Effector CD4-positive, alpha-beta T cell (primary cell): Measurements from ENCODE around the gene UPP2.

ENCODE experiments used
- DNase-seq: peaks from one replicate; pipeline ENCODE4 v3.0.0-alpha.2; 2020

Gene UPP2

GRCh38 chr2:158112992-158113391 lies 11.3 kb downstream of the UPP2 start:
- no peak for DNase-seq

DNA sequence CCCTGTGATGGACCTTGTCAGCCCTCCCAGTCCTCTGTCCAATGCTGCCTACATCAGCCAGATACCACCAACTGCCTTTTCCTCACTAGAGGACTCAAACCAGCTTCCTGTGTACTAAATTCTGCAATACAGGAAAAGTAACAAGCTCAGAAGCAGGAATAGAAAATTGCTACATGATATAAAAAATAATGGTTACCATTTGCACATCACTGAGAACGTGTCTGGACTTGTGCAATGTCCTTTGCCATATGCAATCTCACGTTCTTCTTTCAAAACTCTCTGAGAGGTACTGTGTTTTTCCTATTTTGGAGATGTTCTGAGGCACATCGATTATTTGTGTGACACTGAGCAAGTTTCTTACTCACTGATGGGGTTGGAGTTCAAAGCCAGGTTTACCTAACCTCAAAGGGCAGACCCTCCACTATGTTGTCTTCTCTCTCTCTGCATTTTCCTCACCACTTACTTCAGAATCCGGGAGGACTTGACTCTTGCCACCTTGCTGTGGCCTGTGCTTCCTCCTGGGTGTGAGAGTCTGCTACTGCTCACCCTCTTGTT lies 12.1 kb downstream of the UPP2 start:
- no peak for DNase-seq

GRCh38 chr2:158114516-158114915 lies 12.8 kb downstream of the UPP2 start:
- no peak for DNase-seq

DNA sequence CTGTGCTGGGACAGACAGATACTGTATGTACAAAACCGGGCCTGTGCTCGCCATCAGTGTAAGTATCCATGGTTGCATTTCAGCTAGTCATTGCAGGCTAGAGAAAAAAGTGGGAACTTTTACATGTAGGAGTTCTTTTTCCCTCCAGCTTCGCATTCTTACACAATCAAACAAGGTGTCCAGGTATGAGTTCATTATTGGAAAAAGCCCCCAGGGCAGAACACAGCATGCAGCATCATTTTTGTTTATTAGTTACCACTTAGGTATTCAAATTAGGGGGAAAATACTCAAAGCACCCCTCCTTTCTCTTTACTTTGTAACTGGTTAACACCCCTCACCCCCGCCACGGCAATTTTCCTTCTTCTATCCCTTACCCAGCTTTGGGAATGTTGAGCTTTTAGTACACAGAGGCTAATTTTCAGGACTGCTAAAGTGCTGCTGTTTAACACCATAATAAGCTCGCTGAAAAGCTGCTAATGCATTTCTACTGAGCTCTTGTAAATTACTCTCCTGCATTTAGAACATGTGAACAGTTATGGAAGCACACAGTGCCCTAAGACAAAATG lies 13.6 kb downstream of the UPP2 start:
- DNase-seq: no peak

DNA sequence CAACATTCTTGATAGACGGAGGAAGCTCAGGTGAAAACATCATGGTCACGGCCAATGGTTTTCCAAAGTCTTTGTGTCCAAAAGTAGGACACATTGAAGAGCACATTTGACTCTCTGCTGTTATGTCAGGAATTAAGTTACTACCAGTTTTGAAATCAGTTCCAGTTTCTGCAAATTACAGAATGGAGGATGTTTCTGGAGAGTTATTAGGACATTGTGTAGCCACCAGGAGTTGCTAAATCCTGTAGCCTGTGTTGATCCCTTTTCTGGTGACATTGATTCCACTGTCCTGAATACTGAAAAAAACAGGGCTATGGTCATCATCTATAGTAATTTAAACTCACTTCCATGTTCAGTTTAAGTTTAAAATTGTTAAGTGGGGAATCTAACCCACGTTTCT lies 15.3 kb downstream of the UPP2 start:
- DNase-seq: no peak

DNA sequence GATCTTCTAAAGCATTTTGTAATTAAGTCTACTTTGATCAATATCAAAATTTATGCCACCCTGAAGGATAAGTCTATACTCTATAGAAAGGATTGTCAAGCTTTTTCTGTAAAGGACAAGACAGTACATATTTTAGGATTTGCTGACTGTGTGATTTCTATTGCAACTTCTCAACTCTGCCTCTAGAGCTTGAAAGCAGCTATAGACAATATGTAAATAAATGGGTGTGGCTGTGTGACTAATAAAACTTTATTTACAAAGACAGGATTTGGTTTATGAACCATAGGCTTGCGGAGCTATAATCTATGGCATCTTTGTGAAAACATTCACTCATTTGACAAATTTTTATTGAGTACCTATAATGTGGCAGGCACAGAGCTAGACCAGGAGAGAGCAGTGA lies 18.4 kb downstream of the UPP2 start:
- DNase-seq: no peak

GRCh38 chr2:158120664-158121641 lies 19.3 kb downstream of the UPP2 start:
- DNase-seq: no peak

DNA sequence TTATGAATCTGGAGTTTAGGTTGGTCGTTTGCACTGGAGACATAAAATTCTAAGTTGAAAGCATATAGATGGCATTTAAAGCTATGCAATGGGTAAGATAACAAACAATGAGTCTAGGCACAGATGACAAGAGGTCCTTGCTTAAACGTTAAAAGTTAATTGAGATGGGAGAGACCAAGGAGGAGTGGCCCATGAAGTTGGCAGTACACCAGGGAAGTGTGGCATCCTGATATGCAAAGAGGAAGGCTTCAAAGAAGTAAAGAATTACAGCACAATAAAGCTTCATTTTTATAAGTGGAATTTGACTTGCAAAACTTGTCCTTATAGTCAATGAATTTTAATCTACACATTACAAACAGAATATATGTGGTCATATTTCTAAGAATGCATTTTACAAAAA lies 23.2 kb downstream of the UPP2 start:
- no peak for DNase-seq

DNA sequence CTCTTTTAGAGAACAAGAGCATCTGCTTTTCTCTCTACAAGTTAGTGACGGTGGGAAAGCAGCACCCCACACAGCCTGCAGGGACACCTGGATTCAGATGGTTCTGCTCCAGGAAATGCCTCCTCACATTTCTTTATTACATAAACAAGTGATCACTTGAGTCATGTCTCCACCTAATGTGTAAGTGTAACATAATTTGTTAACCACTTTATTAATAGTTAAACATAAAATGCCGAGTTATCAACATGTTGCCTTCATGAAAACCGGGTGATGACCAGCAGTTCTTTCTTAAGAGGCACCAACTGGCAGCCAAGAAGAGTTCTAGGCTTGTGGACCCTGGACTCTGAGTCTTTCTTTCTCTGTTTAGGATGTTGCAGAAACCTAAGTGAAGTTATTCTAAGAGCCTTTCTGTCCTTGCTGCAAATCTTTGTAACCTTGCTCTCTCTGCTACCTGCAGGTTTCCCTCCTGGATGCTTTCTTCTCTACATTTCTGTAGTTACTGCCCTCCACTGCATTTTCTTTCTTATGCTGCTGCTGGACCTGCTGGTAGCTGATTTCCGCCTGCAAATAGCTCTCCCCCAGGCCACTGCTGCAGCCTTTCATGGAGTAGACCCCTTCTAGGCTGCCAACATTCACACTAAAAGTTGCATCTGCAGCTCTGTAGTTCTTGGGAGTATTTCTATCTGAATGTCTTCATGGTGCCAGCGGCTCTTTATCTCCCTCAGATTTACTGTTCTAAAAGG lies 24.3 kb downstream of the UPP2 start:
- DNase-seq: no peak

- DNase-seq: no peak
These were observed 25.7 kb downstream of the UPP2 start for GRCh38 chr2:158127380-158127804.

GRCh38 chr2:158128168-158128973 lies 26.7 kb downstream of the UPP2 start:
- no peak for DNase-seq

DNA sequence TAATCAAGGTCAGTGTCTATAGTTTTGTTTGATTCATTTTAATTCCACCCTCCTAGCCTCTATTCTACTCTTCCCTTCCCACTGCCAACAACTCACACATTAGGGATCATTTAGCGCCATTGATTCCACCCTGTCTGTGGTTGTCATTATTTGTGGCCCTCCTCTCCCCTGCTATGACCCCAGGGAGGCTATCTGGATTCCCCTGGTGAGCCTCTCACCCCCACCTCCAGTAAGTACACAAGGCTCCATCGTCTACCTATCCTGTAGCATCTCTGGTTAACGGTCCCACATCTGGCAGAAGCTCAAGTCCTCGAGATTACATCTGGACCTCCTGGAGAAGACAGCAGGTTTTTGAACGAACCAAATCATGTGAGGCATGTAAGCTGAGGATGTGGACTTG lies 27.4 kb downstream of the UPP2 start:
- DNase-seq: no peak

DNA sequence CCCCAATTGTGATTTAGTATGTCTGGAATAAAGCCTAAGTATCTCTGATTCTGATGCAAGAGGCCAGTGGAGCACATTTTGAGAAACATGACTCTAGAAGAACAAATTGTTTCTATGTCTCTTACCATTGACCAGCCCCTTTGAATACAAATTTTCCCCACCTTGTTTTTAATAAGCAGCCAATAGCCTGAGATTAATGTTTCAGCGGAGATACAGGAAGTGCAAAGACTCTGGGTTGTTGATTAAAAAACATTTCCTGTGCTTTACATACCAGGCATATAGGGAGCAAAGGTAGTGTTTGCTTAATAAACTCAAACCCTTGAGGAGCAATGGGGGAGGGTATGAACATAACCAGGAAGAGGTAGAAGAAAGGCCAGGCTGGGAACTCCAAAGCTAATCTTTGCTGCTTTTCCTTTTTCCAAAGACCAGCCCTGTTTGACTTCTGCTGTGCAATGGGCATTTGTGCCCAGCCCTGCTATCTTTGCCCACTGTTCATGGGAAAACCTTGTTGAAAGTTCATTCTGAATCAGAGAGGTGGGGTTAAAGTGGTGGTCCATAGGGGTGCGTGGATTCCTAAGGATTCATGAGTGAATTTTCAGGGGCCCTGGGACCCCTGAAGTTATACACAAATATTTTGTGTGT lies 29.3 kb downstream of the UPP2 start:
- no peak for DNase-seq

DNA sequence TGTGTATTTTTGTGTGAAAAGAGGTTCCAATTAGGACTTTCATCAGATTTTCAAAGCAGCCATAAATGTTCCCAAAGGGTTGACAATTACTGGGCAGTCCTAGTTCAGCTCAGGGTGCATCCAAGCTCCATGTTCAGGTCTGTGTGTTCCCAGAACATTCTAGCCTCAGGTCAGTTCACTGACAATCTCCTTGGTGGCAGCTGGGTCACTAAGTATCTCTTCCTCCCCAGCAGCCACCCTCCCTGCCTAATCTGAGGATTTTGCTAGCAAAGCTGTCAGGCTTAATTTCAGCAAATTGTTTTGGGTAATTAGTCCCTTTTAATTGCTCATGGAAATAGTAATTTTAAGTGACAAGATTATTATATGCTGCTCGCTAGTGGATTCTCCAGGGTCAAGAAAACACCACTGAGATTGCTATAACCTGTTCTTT lies 29.8 kb downstream of the UPP2 start:
- DNase-seq: no peak

DNA sequence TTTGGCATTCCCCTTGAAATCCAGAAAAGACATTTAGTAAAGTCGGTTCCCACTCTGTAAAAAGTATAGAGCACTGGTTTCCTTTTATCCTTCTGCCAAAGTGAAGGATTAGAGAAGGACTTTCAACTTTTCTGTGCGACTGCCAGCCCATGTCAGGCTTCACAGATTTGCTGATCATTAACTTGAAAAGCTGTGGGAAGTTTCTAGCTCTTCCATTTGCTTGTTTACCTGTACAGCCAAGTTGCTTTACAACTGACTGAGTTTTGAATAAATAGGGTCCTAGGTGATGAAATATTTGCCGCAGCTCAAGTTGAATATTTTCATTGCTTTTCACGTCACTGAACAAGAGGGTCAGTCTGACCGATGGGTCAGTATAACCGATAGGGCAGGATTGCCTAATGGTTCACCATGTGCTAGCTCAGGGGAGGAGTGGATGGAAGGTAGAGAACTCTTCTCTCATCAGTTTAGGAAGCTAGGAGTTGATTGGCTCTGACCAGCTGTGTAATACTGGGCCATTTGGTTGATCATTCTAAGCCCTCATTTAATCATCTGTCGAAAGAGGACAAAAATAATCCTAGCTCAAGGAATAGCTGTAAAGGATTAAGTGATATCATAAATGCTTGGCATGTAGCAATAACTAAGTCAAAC lies 30.4 kb downstream of the UPP2 start:
- DNase-seq: no peak

DNA sequence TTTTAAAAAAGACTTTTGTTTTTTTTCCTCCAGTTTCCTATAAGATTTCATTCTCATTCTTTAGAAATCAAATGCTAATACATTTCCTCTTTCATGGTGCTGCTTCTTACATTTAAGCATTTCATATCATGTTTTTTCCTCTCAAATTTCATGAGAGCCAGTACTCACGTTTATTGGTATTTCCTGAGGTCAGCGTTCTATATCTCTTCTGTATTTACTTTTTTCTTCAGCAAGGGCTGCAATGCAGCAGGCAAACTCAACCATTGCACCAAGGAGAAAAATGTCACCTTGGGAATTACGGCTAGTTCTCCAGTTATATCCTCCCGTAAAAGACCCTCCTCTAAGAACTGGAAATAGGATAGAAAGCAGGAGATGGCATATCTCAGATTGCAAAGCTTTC lies 32.4 kb downstream of the UPP2 start:
- no peak for DNase-seq

- no peak for DNase-seq
These were observed 33.0 kb downstream of the UPP2 start for GRCh38 chr2:158134655-158135054.

DNA sequence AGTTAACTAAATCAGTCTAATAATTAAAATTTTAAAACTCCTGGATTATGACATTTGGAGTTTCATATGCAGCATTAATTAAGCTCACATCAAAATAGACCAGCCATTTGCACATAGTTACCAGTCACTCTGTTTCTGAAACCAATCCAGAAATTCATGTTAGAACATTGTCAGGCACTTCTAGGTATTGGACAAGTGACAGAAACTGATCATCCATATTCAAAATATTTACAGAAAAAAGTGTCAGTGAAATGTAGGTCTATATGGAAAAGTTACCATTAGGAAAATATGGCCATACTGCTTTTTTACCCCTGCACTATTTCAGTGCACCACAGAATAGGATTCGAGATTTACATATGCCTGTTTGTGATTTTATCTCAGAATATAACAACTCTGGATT lies 33.4 kb downstream of the UPP2 start:
- DNase-seq: no peak

GRCh38 chr2:158138255-158138654 lies 36.6 kb downstream of the UPP2 start:
- DNase-seq: no peak

- DNase-seq: no peak
These were observed 38.5 kb downstream of the UPP2 start for GRCh38 chr2:158140201-158140600.

DNA sequence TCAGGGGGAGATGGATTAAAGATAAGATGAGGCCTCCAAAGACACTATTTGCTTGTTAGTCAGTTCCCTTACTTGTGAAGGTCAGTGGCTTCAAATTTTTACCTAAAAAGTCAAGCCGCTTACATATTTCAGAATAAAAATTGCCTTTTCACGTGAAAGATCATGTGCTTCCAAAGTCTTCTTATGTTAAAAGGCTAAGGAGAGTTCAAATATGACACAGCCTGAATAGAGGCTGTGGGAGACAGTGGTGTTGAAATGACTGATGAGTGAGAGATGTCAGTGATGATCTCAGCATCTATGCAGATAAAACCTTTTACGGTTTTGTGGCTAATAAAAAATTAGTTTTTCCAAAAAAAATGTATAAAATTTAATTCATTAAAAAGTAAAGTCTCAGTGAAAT lies 40.5 kb downstream of the UPP2 start:
- no peak for DNase-seq
